ENCODE data around the gene MBD3L4. TPM values are rescaled to one million over a fixed set of nuclear protein-coding genes. Genes with fewer than 3 reads are reported as not detected.

Gene MBD3L4
- total and polyA plus RNA-seq, 4 donors, result not detected

- peak in 1 of 2 donors; percentile 44 for TF ChIP-seq RXRA (IDR thresholded peaks at IDR 0.05)
- peak; percentile 38 for TF ChIP-seq YY1 (IDR thresholded peaks at IDR 0.05)
- peak; percentile 38 for TF ChIP-seq NR2F2 (IDR thresholded peaks at IDR 0.05)
- no peak for TF ChIP-seq CTCF (IDR thresholded peaks at IDR 0.05; ENCODE audit: low read depth, low read length, missing input control)
- peak; percentile 57 for TF ChIP-seq REST (IDR thresholded peaks at IDR 0.05)
- no peak for TF ChIP-seq RAD21 (IDR thresholded peaks at IDR 0.05)
- TF ChIP-seq ZBTB33 (IDR thresholded peaks at IDR 0.05), result peak; percentile 37
- peak; percentile 78 to 84 for TF ChIP-seq EGR1 (IDR thresholded peaks at IDR 0.05; ENCODE audit: low read depth in 2 of 2)
- no peak for TF ChIP-seq HNF4G (IDR thresholded peaks at IDR 0.05)
- TF ChIP-seq JUND (IDR thresholded peaks at IDR 0.05), result peak in 1 of 2 donors; percentile 50
- TF ChIP-seq FOXA1 (IDR thresholded peaks at IDR 0.05), result no peak
- no peak for TF ChIP-seq FOXA2 (IDR thresholded peaks at IDR 0.05)
- no peak for TF ChIP-seq ATF3 (IDR thresholded peaks at IDR 0.05)
- peak; percentile 80 for TF ChIP-seq MAX (IDR thresholded peaks at IDR 0.05)
- TF ChIP-seq TAF1 (conservative IDR thresholded peaks at IDR 0.05), result no peak
- TF ChIP-seq GABPA (IDR thresholded peaks at IDR 0.05 in 1 of 2, conservative IDR thresholded peaks at IDR 0.05 in 1 of 2), result peak; percentile 91 to 96
- peak; percentile 89 for TF ChIP-seq SP1 (IDR thresholded peaks at IDR 0.05)
- peak in 1 of 2 donors; percentile 2 for TF ChIP-seq HNF4A (conservative IDR thresholded peaks at IDR 0.05)
- Histone ChIP-seq H3K36me3 (ENCODE audit: control insufficient read depth in 4 of 4, insufficient read depth in 3 of 4, low read depth in 1 of 4, low read length in 3 of 4) (peaks cover 14 to 22% (median 18%) of the 10 kb centered on the region in 4 donors), H3K4me1 (ENCODE audit: control insufficient read depth in 4 of 4, insufficient read depth in 4 of 4, low read length in 3 of 4) (peaks cover 4 to 9% (median 8%) of the 10 kb centered on the region in 4 donors), H3K27ac (ENCODE audit: low read depth in 1 of 2, low read length in 2 of 2) (peak within 1 kb of the TSS; percentile 74 to 83), H3K27me3 (ENCODE audit: control insufficient read depth in 4 of 4, insufficient read depth in 4 of 4, low read length in 3 of 4) (no peaks in the 10 kb centered on the region), H3K9ac (ENCODE audit: low read depth in 1 of 2, low read length in 2 of 2) (peak within 1 kb of the TSS; percentile 56 to 57), H3K4me3 (ENCODE audit: low read depth in 1 of 3, low read length in 3 of 3) (peak within 1 kb of the TSS; percentile 66 to 88 (median 81)), H3K9me3 (ENCODE audit: control insufficient read depth in 4 of 4, low read length in 3 of 4) (peaks cover 0 to 9% (median 2%) of the 10 kb centered on the region in 4 donors)
- peak; percentile 99 for DNase-seq (ENCODE audit: low spot score)
- WGBS, result under 1% methylated on average over 56 of the region's 56 CpGs
Observed at GRCh38 chr19:7069042-7069903, 29.3 kb upstream of the MBD3L4 start, which contains the start of gene ZNF557. ZNF557 (plus strand) TSS chr19:7069703; CDS start chr19:7075075, 5,372 bp downstream.

Data from liver (tissue), 9 donors.